ENCODE results near the gene IGSF21.

DNA sequence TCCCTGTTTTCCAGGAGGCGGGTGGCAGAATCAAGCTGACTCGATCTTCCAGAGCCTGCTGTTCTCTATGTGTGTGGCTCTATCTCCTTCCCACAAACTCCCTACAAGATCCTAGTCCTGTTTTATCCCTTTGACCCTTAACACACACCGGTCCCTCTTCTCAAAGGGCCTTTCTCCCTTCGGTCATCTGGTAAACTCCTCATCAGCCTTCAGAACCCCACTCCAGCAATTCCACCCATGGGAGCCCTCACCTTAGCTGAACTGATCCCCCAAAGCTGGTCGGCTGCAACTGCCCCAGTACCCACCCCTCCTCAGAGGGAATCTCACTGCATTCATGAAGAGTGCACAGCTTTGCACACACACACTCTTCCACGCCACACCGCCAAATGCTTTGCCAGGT, 184.9 kb downstream of the IGSF21 start:
- TF ChIP-seq, protein P1, sequence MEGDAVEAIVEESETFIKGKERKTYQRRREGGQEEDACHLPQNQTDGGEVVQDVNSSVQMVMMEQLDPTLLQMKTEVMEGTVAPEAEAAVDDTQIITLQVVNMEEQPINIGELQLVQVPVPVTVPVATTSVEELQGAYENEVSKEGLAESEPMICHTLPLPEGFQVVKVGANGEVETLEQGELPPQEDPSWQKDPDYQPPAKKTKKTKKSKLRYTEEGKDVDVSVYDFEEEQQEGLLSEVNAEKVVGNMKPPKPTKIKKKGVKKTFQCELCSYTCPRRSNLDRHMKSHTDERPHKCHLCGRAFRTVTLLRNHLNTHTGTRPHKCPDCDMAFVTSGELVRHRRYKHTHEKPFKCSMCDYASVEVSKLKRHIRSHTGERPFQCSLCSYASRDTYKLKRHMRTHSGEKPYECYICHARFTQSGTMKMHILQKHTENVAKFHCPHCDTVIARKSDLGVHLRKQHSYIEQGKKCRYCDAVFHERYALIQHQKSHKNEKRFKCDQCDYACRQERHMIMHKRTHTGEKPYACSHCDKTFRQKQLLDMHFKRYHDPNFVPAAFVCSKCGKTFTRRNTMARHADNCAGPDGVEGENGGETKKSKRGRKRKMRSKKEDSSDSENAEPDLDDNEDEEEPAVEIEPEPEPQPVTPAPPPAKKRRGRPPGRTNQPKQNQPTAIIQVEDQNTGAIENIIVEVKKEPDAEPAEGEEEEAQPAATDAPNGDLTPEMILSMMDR (IDR thresholded peaks at IDR 0.05; ENCODE audit: low read length): no peak
- TF ChIP-seq EZH2 (optimal IDR thresholded peaks at IDR 0.05; ENCODE audit: low read depth, low read length): no peak
